ENCODE results near the gene MAGI1.
"Not testable (repeated sequence)": the region's sequence is repeated elsewhere in the genome, so short reads cannot be mapped to it uniquely, and the experiment has no call there.

MAGI1 gene

GRCh38 chr3:65588884-65589283 lies 449.8 kb downstream of the MAGI1 start:
- DNase-seq (ENCODE audit: low read depth), result no peak

DNA sequence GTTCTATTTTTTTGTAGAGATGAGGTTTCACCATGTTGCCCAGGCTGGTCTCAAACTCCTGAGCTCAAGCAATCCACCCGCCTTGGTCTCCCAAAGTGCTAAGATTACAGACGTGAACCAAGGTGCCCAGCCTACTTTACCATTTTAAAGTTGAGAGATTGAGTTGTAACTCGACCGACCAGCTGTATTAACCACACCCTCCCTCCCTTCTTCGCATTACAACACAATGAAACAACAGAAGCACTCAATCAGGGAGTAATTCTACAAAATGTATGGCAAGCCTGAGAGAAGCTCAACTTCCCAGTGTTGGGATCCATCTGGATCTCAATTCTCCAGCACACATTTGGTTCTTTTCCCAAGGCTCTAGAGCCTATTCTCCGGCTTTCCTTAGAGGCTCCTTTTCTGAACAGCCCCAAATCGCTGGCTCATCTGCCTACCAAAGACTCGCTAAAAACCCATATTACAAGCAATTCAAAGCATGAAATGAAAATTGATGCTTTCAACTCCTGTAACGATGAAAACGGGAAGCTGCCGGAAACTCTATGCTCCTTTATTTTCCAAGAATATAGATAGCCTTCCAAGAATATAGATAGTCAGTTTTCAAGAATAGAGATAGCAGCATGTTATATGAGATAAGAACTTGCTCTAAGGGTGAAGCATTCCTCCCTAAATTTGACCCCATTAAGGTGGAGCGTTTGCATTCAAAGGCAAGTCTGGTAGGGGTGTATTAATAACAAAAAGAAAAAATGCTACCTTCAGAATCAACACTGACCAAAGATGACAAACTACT lies 450.9 kb downstream of the MAGI1 start:
- no peak for DNase-seq (ENCODE audit: low read depth)

- no peak for DNase-seq (ENCODE audit: low read depth)
Measured at GRCh38 chr3:65584913-65585312, 453.8 kb downstream of the MAGI1 start.

- no peak for DNase-seq (ENCODE audit: low read depth)
Measured at GRCh38 chr3:65584002-65584401, 454.7 kb downstream of the MAGI1 start.

- no peak for DNase-seq (ENCODE audit: low read depth)
Measured at GRCh38 chr3:65583188-65583587, 455.5 kb downstream of the MAGI1 start.

GRCh38 chr3:65582012-65582717 lies 456.6 kb downstream of the MAGI1 start:
- DNase-seq (ENCODE audit: low read depth), result no peak

GRCh38 chr3:65581313-65581712 lies 457.4 kb downstream of the MAGI1 start:
- DNase-seq (ENCODE audit: low read depth), result no peak

DNA sequence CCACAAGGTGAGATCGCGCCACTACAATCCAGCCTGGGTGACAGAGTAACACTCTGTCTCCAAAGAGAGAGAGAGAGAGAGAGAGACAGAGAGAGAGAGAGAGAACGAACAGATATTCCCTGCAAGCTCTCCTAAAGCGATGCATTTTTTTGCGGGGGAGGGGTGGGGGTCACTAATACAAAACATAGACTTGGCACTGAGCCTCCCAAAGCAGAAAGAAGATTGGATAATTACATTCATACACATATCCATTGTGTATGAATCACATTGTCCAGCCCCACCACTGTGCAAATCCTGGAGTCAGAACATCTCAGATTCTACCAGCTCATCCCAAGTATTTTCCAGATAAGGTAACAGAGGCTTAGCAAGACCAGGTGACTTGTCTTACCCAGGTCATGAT lies 459.9 kb downstream of the MAGI1 start:
- no peak for DNase-seq (ENCODE audit: low read depth)

GRCh38 chr3:65577843-65578430 lies 460.8 kb downstream of the MAGI1 start:
- DNase-seq (ENCODE audit: low read depth), result no peak

- no peak for DNase-seq (ENCODE audit: low read depth)
Measured at GRCh38 chr3:65576966-65577365, 461.8 kb downstream of the MAGI1 start.

GRCh38 chr3:65576228-65576627 lies 462.5 kb downstream of the MAGI1 start:
- no peak for DNase-seq (ENCODE audit: low read depth)

DNA sequence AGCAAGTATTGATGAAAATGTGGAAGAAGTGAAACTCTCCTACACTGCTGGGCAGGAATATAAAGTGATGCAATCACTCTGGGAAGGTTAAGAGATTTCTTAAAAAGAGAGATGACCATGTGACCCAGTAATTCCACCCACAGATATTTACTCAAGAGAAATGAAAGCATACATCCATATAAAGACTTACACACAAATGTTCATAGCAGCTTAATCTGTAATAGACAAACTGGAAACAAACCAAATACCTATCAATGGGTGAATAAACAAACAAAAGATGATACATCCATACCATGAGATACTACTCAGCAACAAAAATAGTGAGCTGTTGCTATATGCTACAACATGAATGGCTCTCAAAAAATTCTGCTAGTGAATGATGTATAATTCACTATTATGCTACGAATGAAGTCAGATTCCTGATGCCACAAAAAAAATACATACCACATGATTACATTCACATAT lies 463.3 kb downstream of the MAGI1 start:
- no peak for DNase-seq (ENCODE audit: low read depth)

DNA sequence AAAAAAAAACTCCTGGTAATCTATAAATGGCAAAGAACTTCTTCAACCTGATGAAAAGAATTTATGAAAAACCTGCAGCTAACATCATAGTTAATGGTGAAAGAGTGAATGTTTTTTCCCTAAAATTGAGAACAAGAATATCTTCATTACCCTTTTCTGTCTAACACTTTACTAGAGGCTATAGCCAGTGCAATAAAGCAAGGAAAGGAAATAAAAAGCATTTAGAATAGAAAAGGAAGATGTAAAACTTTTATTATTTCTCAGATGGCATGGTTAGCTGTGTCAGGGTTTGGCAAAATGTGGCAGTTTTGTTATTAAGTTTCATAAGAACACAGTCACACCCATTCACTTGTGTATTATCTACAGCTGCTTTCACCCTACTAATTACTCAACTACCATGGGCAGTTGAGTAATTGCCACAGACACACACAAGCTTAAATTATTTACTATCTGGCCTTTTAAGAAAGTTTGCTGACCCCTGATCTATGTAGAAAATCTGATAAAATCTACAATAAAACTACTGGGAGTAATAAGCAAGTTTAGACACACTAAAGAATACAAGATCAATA lies 465.1 kb downstream of the MAGI1 start:
- DNase-seq (ENCODE audit: low read depth), result no peak

- DNase-seq (ENCODE audit: low read depth), result no peak
Measured at GRCh38 chr3:65572175-65572777, 466.4 kb downstream of the MAGI1 start.

GRCh38 chr3:65569845-65570405 lies 468.8 kb downstream of the MAGI1 start:
- DNase-seq (ENCODE audit: low read depth), result no peak

DNA sequence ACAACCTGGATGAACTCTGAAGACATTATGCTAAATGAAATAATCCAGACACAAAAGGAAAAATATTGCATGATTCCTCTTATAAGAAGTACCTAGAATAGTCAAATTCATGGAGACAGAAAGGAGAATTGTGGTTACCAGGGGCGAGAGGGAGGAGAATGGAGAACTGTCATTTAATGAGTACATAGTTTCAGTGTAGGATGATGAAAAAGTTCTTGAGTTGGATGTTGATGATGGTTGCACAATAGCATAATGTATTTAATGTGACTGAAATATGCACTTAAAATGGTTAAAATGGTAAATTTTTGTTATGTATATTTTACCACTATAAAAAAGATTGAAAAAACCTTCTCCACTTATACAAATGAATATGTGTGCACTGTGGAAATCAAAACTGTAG lies 469.6 kb downstream of the MAGI1 start:
- DNase-seq (ENCODE audit: low read depth), result no peak

DNA sequence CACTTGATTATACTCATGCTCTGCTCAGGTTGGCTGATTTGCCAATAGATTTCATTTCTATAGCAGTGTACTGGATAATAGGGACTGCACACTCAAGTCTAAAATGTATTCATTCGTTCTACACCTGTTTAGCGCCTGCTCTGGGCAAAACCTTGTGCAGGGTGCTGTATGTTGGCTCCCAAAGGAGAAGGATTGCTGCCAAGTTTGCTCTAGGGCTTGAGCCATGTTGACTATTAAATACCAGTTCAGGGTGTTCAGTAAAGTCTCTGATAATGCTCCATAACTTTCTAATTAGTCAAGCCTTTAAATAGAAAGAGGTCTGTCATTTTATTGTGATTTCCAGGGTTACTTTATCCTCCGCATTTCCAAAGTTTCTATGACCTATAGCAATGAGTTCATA lies 470.2 kb downstream of the MAGI1 start:
- no peak for DNase-seq (ENCODE audit: low read depth)

- DNase-seq (ENCODE audit: low read depth), result not testable (repeated sequence)
Measured at GRCh38 chr3:65565744-65566143, 473.0 kb downstream of the MAGI1 start.

- no peak for DNase-seq (ENCODE audit: low read depth)
Measured at GRCh38 chr3:65564483-65564882, 474.2 kb downstream of the MAGI1 start.

- no peak for DNase-seq (ENCODE audit: low read depth)
Measured at GRCh38 chr3:65563861-65564260, 474.9 kb downstream of the MAGI1 start.

DNA sequence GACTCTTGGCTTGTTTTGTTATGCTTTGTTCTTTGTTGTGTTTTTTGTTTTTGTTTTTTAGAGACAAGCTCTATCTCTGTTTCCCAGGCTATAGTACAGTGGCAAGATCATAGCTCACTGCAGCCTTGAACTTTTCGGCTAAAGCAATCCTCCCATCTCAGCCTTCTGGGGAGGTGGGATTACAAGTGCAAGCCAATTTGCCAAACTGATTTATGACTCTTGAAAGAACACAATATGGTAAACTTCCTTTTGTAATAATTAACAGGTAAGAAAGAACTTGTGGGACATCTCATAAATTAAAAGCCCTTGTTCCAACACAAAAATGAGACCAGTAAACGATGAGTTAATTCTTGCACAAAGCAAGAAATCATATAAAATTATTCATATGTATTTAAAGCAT lies 476.3 kb downstream of the MAGI1 start:
- no peak for DNase-seq (ENCODE audit: low read depth)

DNA sequence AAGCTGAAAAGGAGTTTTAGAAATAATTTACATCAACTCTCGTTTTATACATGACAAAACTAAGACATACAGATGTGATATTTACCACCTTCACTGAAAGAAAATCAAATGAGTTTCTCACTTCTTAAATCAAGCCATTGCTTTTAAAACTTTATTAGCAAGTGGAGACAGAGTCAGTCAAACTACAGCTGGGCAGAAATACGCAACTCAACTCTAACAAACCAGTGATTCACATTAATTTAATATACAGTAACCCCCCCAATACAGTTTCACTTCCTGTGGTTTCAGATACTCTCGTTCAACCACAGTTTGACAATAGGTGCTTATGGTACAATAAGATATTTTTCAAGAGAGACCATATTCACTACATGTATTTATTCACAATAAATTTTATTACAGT lies 477.1 kb downstream of the MAGI1 start:
- DNase-seq (ENCODE audit: low read depth), result no peak

Data from stimulated activated CD8-positive, alpha-beta memory T cell treated with anti-CD3 and anti-CD28 coated beads, Interleukin-15, amount 100 ng/mL, for 1 hour (primary cell).